ENCODE measurements around the gene GUCA2A. TPM values are rescaled to one million over a fixed set of nuclear protein-coding genes. Genes with fewer than 3 reads are reported as not detected.

Gene GUCA2A
- polyA plus RNA-seq, 1 donor = 68.7 TPM

- no peaks in the 10 kb centered on the region for H3K9me3 ChIP-seq (ENCODE audit: control insufficient read depth, low read depth, low read length)
- DNase-seq = no peak
Observed at GRCh38 chr1:42135426-42135825, 29.1 kb downstream of the GUCA2A start.

GRCh38 chr1:42133809-42134526 lies 30.6 kb downstream of the GUCA2A start:
- Histone ChIP-seq H3K27me3 (ENCODE audit: control insufficient read depth, insufficient read depth, low read length) (peaks cover 16% of the 10 kb centered on the region), H3K27ac (ENCODE audit: low read length) (no peak overlapping the region), H3K4me3 (ENCODE audit: low read length) (no peak overlapping the region), H3K9me3 (ENCODE audit: control insufficient read depth, low read depth, low read length) (no peaks in the 10 kb centered on the region), H3K4me1 (ENCODE audit: control insufficient read depth, insufficient read depth, low read length) (no peaks in the 10 kb centered on the region), H3K36me3 (ENCODE audit: control insufficient read depth, insufficient read depth, low read length) (no peaks in the 10 kb centered on the region)
- DNase-seq = no peak
- no CpG with 5 or more reads among the region's 10 CpGs for WGBS (ENCODE audit: insufficient coverage, low lambda C conversion rate)

More at GRCh38 chr1:42135426-42135825, 29.1 kb downstream of the GUCA2A start:
- Histone ChIP-seq H3K27ac (ENCODE audit: low read length) (no peak overlapping the region), H3K4me3 (ENCODE audit: low read length) (no peak overlapping the region), H3K36me3 (ENCODE audit: control insufficient read depth, insufficient read depth, low read length) (no peaks in the 10 kb centered on the region), H3K4me1 (ENCODE audit: control insufficient read depth, insufficient read depth, low read length) (no peaks in the 10 kb centered on the region), H3K27me3 (ENCODE audit: control insufficient read depth, insufficient read depth, low read length) (peaks cover 16% of the 10 kb centered on the region)
- WGBS (ENCODE audit: insufficient coverage, low lambda C conversion rate) = no CpG with 5 or more reads among the region's 3 CpGs

GRCh38 chr1:42133390-42133789 lies 31.2 kb downstream of the GUCA2A start:
- Histone ChIP-seq H3K9me3 (ENCODE audit: control insufficient read depth, low read depth, low read length) (no peaks in the 10 kb centered on the region), H3K36me3 (ENCODE audit: control insufficient read depth, insufficient read depth, low read length) (no peaks in the 10 kb centered on the region), H3K4me3 (ENCODE audit: low read length) (no peak overlapping the region), H3K27me3 (ENCODE audit: control insufficient read depth, insufficient read depth, low read length) (peaks cover 16% of the 10 kb centered on the region), H3K4me1 (ENCODE audit: control insufficient read depth, insufficient read depth, low read length) (no peaks in the 10 kb centered on the region), H3K27ac (ENCODE audit: low read length) (no peak overlapping the region)
- no peak for DNase-seq
- WGBS (ENCODE audit: insufficient coverage, low lambda C conversion rate) = 60% methylated on average over 1 of the region's 5 CpGs

- no peaks in the 10 kb centered on the region for H3K27me3 ChIP-seq (ENCODE audit: control insufficient read depth, insufficient read depth, low read length)
- H3K4me3 ChIP-seq (ENCODE audit: low read length) = no peak overlapping the region
- H3K27ac ChIP-seq (ENCODE audit: low read length) = no peak overlapping the region
- H3K4me1 ChIP-seq (ENCODE audit: control insufficient read depth, insufficient read depth, low read length) = no peaks in the 10 kb centered on the region
- WGBS (ENCODE audit: insufficient coverage, low lambda C conversion rate) = 100% methylated on average over 3 of the region's 5 CpGs
- DNase-seq = no peak
- H3K9me3 ChIP-seq (ENCODE audit: control insufficient read depth, low read depth, low read length) = no peaks in the 10 kb centered on the region
- no peaks in the 10 kb centered on the region for H3K36me3 ChIP-seq (ENCODE audit: control insufficient read depth, insufficient read depth, low read length)
Observed at GRCh38 chr1:42130061-42130660, 34.4 kb downstream of the GUCA2A start.

GRCh38 chr1:42128964-42129363 lies 35.6 kb downstream of the GUCA2A start:
- Histone ChIP-seq H3K27ac (ENCODE audit: low read length) (no peak overlapping the region), H3K36me3 (ENCODE audit: control insufficient read depth, insufficient read depth, low read length) (no peaks in the 10 kb centered on the region), H3K9me3 (ENCODE audit: control insufficient read depth, low read depth, low read length) (no peaks in the 10 kb centered on the region), H3K27me3 (ENCODE audit: control insufficient read depth, insufficient read depth, low read length) (no peaks in the 10 kb centered on the region), H3K4me3 (ENCODE audit: low read length) (no peak overlapping the region), H3K4me1 (ENCODE audit: control insufficient read depth, insufficient read depth, low read length) (no peaks in the 10 kb centered on the region)
- WGBS (ENCODE audit: insufficient coverage, low lambda C conversion rate) = no CpG with 5 or more reads among the region's 3 CpGs
- no peak for DNase-seq

GRCh38 chr1:42128499-42128898 lies 36.0 kb downstream of the GUCA2A start:
- Histone ChIP-seq H3K4me3 (ENCODE audit: low read length) (no peak overlapping the region), H3K4me1 (ENCODE audit: control insufficient read depth, insufficient read depth, low read length) (no peaks in the 10 kb centered on the region), H3K27ac (ENCODE audit: low read length) (no peak overlapping the region), H3K36me3 (ENCODE audit: control insufficient read depth, insufficient read depth, low read length) (no peaks in the 10 kb centered on the region), H3K27me3 (ENCODE audit: control insufficient read depth, insufficient read depth, low read length) (no peaks in the 10 kb centered on the region), H3K9me3 (ENCODE audit: control insufficient read depth, low read depth, low read length) (no peaks in the 10 kb centered on the region)
- no peak for DNase-seq
- no CpG with 5 or more reads among the region's 2 CpGs for WGBS (ENCODE audit: insufficient coverage, low lambda C conversion rate)

- Histone ChIP-seq H3K27ac (ENCODE audit: low read length) (no peak overlapping the region), H3K4me3 (ENCODE audit: low read length) (no peak overlapping the region), H3K36me3 (ENCODE audit: control insufficient read depth, insufficient read depth, low read length) (no peaks in the 10 kb centered on the region), H3K27me3 (ENCODE audit: control insufficient read depth, insufficient read depth, low read length) (no peaks in the 10 kb centered on the region), H3K4me1 (ENCODE audit: control insufficient read depth, insufficient read depth, low read length) (no peaks in the 10 kb centered on the region), H3K9me3 (ENCODE audit: control insufficient read depth, low read depth, low read length) (no peaks in the 10 kb centered on the region)
- DNase-seq = no peak
- WGBS (ENCODE audit: insufficient coverage, low lambda C conversion rate) = no CpG with 5 or more reads among the region's 6 CpGs
Observed at GRCh38 chr1:42127767-42128166, 36.8 kb downstream of the GUCA2A start.

GRCh38 chr1:42125552-42125951 lies 39.0 kb downstream of the GUCA2A start:
- WGBS (ENCODE audit: insufficient coverage, low lambda C conversion rate) = 53% methylated on average over 1 of the region's 1 CpG
- Histone ChIP-seq H3K4me3 (ENCODE audit: low read length) (no peak overlapping the region), H3K27me3 (ENCODE audit: control insufficient read depth, insufficient read depth, low read length) (no peaks in the 10 kb centered on the region), H3K4me1 (ENCODE audit: control insufficient read depth, insufficient read depth, low read length) (no peaks in the 10 kb centered on the region), H3K9me3 (ENCODE audit: control insufficient read depth, low read depth, low read length) (no peaks in the 10 kb centered on the region), H3K36me3 (ENCODE audit: control insufficient read depth, insufficient read depth, low read length) (no peaks in the 10 kb centered on the region), H3K27ac (ENCODE audit: low read length) (no peak overlapping the region)
- no peak for DNase-seq

- WGBS (ENCODE audit: insufficient coverage, low lambda C conversion rate) = no CpG with 5 or more reads among the region's 3 CpGs
- Histone ChIP-seq H3K27ac (ENCODE audit: low read length) (no peak overlapping the region), H3K4me1 (ENCODE audit: control insufficient read depth, insufficient read depth, low read length) (no peaks in the 10 kb centered on the region), H3K9me3 (ENCODE audit: control insufficient read depth, low read depth, low read length) (no peaks in the 10 kb centered on the region), H3K27me3 (ENCODE audit: control insufficient read depth, insufficient read depth, low read length) (peaks cover 6% of the 10 kb centered on the region), H3K36me3 (ENCODE audit: control insufficient read depth, insufficient read depth, low read length) (no peaks in the 10 kb centered on the region), H3K4me3 (ENCODE audit: low read length) (no peak overlapping the region)
- no peak for DNase-seq
Observed at GRCh38 chr1:42122408-42122807, 42.1 kb downstream of the GUCA2A start.

GRCh38 chr1:42118125-42118524 lies 46.4 kb downstream of the GUCA2A start:
- DNase-seq = no peak
- no peaks in the 10 kb centered on the region for H3K9me3 ChIP-seq (ENCODE audit: control insufficient read depth, low read depth, low read length)
- H3K27me3 ChIP-seq (ENCODE audit: control insufficient read depth, insufficient read depth, low read length) = peaks cover 8% of the 10 kb centered on the region
- no CpG with 5 or more reads among the region's 1 CpG for WGBS (ENCODE audit: insufficient coverage, low lambda C conversion rate)
- no peak overlapping the region for H3K4me3 ChIP-seq (ENCODE audit: low read length)
- no peak overlapping the region for H3K27ac ChIP-seq (ENCODE audit: low read length)
- no peaks in the 10 kb centered on the region for H3K36me3 ChIP-seq (ENCODE audit: control insufficient read depth, insufficient read depth, low read length)
- no peaks in the 10 kb centered on the region for H3K4me1 ChIP-seq (ENCODE audit: control insufficient read depth, insufficient read depth, low read length)

- no peaks in the 10 kb centered on the region for H3K4me1 ChIP-seq (ENCODE audit: control insufficient read depth, insufficient read depth, low read length)
- WGBS (ENCODE audit: insufficient coverage, low lambda C conversion rate) = 93% methylated on average over 3 of the region's 5 CpGs
Observed at GRCh38 chr1:42117214-42117613, 47.3 kb downstream of the GUCA2A start.

More at GRCh38 chr1:42117214-42117613, 47.3 kb downstream of the GUCA2A start:
- H3K27me3 ChIP-seq (ENCODE audit: control insufficient read depth, insufficient read depth, low read length) = peaks cover 8% of the 10 kb centered on the region
- no peak overlapping the region for H3K4me3 ChIP-seq (ENCODE audit: low read length)
- no peaks in the 10 kb centered on the region for H3K36me3 ChIP-seq (ENCODE audit: control insufficient read depth, insufficient read depth, low read length)
- no peak for DNase-seq
- no peak overlapping the region for H3K27ac ChIP-seq (ENCODE audit: low read length)
- H3K9me3 ChIP-seq (ENCODE audit: control insufficient read depth, low read depth, low read length) = no peaks in the 10 kb centered on the region

All from large intestine (tissue), 3 donors.